Keratinocyte (primary cell): ENCODE measurements around the gene COPZ1. TPM values are rescaled to one million over a fixed set of nuclear protein-coding genes. Genes with fewer than 3 reads are reported as not detected.
A peak's percentile ranks its signal among the peaks of the same experiment; 100 is the strongest.

Experiments used
- DNase-seq: peaks from one replicate; pipeline ENCODE4 v3.0.0-alpha.2; 2011; ENCODE audit warnings: low read depth, missing footprints, low spot score
- FAIRE-seq: peaks from 2 replicates; lab custom pipeline; 2011; peaks lifted over from hg19 to GRCh38; lab: Jason Lieb, UNC
- H2AFZ ChIP-seq: 2 replicates; pipeline ENCODE4 v1.6.0; 2012; ENCODE audit warnings: low read length, control low read depth, inconsistent platforms; ENCODE audit not compliant: control insufficient read depth
- H3K27ac ChIP-seq: 2 replicates; pipeline ENCODE4 v1.5.1; 2011; ENCODE audit warnings: low read length; ENCODE audit not compliant: control insufficient read depth, insufficient read depth
- H3K27me3 ChIP-seq: 3 replicates; pipeline ENCODE4 v1.6.0; 2011; ENCODE audit warnings: low read length; ENCODE audit not compliant: control insufficient read depth, insufficient read depth; ENCODE audit errors: extremely low read depth
- H3K36me3 ChIP-seq, 2 experiments: 2 replicates in 1 of 2; 3 replicates in 1 of 2; pipeline ENCODE4 v1.5.1; 2011; ENCODE audit warnings: low read length in 2 of 2, mild to moderate bottlenecking in 1 of 2; ENCODE audit not compliant: control insufficient read depth in 2 of 2, insufficient read depth in 2 of 2; ENCODE audit errors: extremely low read depth in 1 of 2
- H3K4me1 ChIP-seq: 3 replicates; pipeline ENCODE4 v1.5.1; 2011; ENCODE audit warnings: low read length; ENCODE audit not compliant: control insufficient read depth, insufficient read depth; ENCODE audit errors: extremely low read depth
- H3K4me2 ChIP-seq: 3 replicates; pipeline ENCODE4 v1.6.0; 2011; ENCODE audit warnings: low read depth, low read length; ENCODE audit not compliant: control insufficient read depth, insufficient read depth; ENCODE audit errors: extremely low read depth
- H3K4me3 ChIP-seq, 3 experiments: fragments of 200-600 bp in 1 of 3; sonication (generic) in 1 of 3; 2 replicates in 2 of 3; 3 replicates in 1 of 3; pipeline ENCODE4 v1.5.1; 2011 to 2016; ENCODE audit warnings: low read length in 3 of 3, mild to moderate bottlenecking in 3 of 3, control low read depth in 2 of 3, inconsistent platforms in 1 of 3, low read depth in 1 of 3, mixed read lengths in 1 of 3, mixed run types in 1 of 3, moderate library complexity in 1 of 3; ENCODE audit not compliant: control insufficient read depth in 2 of 3, insufficient read depth in 2 of 3; ENCODE audit errors: extremely low read depth in 1 of 3
- H3K79me2 ChIP-seq: 2 replicates; pipeline ENCODE4 v1.6.0; 2012; ENCODE audit warnings: low read length; ENCODE audit not compliant: control insufficient read depth, insufficient read depth
- H3K9ac ChIP-seq: 3 replicates; pipeline ENCODE4 v1.6.0; 2011; ENCODE audit warnings: low read length; ENCODE audit not compliant: control insufficient read depth, insufficient read depth; ENCODE audit errors: extremely low read depth
- H3K9me1 ChIP-seq: 3 replicates; pipeline ENCODE4 v1.6.0; 2011; ENCODE audit warnings: low read length; ENCODE audit not compliant: control insufficient read depth, insufficient read depth; ENCODE audit errors: extremely low read depth
- H3K9me3 ChIP-seq: 2 replicates; pipeline ENCODE4 v1.5.1; 2012; ENCODE audit warnings: low read depth, low read length; ENCODE audit not compliant: control insufficient read depth
- H4K20me1 ChIP-seq: 3 replicates; pipeline ENCODE4 v1.6.0; 2011; ENCODE audit warnings: low read length; ENCODE audit not compliant: control insufficient read depth, insufficient read depth; ENCODE audit errors: extremely low read depth
- EZH2 ChIP-seq: IDR thresholded peaks from one replicate; pipeline ENCODE4 v1.6.1; 2012; ENCODE audit warnings: inconsistent platforms, mild to moderate bottlenecking, low read length, moderate library complexity
- dilution Hi-C: fragments of 300-500 bp; cut with MboI; formaldehyde crosslinking; loops from one replicate; pipeline ENCODE4 v1.7.0; 2020; ENCODE audit warnings: low sequenced_read_pairs; ENCODE audit not compliant: extremely low pct_ligation_motif_present
- polyA minus RNA-seq, 3 experiments: library from RNA; depleted of rRNA, polyadenylated mRNA; stranded (reverse); fragments of >200 nt; gene quantifications; 1 replicate in 1 of 3; 2 replicates in 1 of 3; 3 replicates in 1 of 3; pipeline ENCODE4 v1.2.3, GENCODE V29; 2011
- polyA plus RNA-seq, 5 experiments: library from polyadenylated mRNA; depleted of rRNA in 3 of 5; stranded (reverse) in 3 of 5; stranded (forward) in 1 of 5; unstranded in 1 of 5; fragments of >200 nt; gene quantifications; 1 replicate in 1 of 5; 2 replicates in 3 of 5; 3 replicates in 1 of 5; pipeline versions ENCODE4 v1.2.1 to v1.2.3, GENCODE V29; 2011 to 2012; ENCODE audit warnings: missing spikeins in 2 of 5, low read depth in 1 of 5, low replicate concordance in 1 of 5
- TF ChIP-seq, protein P1 (sequence below), 3 experiments: IDR thresholded peaks in 1 of 3; conservative IDR thresholded peaks in 1 of 3; optimal IDR thresholded peaks in 1 of 3; 2 replicates in 2 of 3; 3 replicates in 1 of 3; pipeline versions ENCODE3 to v1.5.1; 2011; ENCODE audit warnings: low read length in 3 of 3, mild to moderate bottlenecking in 3 of 3, moderate library complexity in 2 of 3, control low read depth in 1 of 3, inconsistent platforms in 1 of 3; ENCODE audit not compliant: insufficient read depth in 2 of 3; ENCODE audit errors: extremely low read depth in 1 of 3

The COPZ1 gene, protein sequence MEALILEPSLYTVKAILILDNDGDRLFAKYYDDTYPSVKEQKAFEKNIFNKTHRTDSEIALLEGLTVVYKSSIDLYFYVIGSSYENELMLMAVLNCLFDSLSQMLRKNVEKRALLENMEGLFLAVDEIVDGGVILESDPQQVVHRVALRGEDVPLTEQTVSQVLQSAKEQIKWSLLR
- 208 to 280 TPM (median 237 TPM) in 3 replicates for polyA plus RNA-seq
- polyA plus RNA-seq (2011; ENCODE audit: low read depth): 136 TPM
- 168 and 272 TPM in 2 replicates for polyA plus RNA-seq (2011; cell fraction: cytosol; rRNA removed)
- 102 and 115 TPM in 2 replicates for polyA plus RNA-seq (2011; cell fraction: nucleus; rRNA removed)
- 182 and 216 TPM in 2 replicates for polyA plus RNA-seq (2012; ENCODE audit: low replicate concordance)
- 51.4 to 134 TPM (median 129 TPM) in 3 replicates for polyA minus RNA-seq
- 164 TPM for polyA minus RNA-seq (2011; cell fraction: cytosol; rRNA and poly(A)+ RNA removed)
- 44.7 and 81.6 TPM in 2 replicates for polyA minus RNA-seq (2011; cell fraction: nucleus; rRNA and poly(A)+ RNA removed)

DNA sequence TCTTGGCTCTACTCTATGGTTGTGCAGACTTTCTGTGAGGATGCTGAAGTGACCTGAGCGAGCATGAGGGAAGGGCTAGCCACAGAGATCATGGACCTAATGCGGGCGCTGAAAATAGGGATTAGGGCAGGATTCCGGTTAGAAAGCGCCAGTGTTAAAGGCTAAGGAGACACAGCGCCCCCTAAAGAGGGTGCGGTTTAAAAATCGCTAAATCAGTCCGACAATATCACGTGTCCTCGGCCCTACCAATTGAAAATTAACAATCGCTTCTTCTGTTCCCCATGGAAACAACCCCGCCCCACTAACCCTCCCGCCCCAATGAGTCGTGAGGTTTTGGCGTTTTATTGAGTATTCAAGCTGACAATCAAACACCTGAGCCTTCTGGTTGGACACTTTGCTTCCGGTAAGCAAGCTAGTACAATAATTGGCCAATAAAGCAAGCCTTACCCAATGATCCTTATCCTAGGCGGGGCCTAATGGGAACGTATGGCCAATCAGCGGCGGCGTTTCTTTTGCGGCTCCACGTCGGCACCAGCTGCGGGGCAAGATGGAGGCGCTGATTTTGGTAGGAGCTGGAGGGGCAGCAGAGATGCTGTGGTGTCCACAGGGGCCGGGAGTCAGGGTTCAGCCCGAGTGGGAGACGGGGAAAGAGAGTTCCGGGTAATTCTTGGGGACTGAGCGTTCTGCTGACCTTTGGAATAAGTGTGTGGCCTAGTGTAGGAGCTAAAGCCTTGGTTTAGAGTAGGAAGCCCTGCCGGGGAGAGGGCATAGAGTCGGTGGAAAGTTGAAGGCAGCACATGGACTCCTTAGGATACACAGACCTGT, at the start of gene COPZ1:
Gene COPZ1 (plus strand): TSS at position 515 of the 825 bp plus-strand sequence. CDS start 33 bp downstream, at position 548.
- FAIRE-seq: peak; percentile 81

DNA sequence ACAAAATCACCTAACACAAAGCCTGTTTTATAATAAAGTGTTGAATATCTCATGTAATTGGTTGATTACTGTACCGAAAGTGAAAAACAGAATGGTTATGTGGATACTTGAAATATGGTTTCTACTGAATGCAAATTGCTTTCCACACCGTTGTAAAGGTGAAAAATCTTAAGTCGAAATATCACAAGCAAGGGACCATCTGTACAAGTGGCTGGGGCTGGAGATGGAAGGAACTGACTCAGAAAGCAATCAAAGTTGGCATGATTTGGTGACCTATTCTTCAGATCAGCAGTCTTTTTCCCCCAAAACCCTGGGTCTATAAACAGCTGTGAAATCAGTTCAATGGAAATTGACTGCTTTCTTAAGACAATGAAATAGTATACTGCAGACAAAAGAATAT, 48.6 kb upstream of the COPZ1 start:
- Histone ChIP-seq H3K4me3 (no peak overlapping the region), H3K27ac (no peak overlapping the region), H4K20me1 (no peaks in the 10 kb centered on the region), H2AFZ (no peak overlapping the region), H3K4me1 (peaks cover 11% of the 10 kb centered on the region), H3K27me3 (no peaks in the 10 kb centered on the region), H3K36me3 (peaks cover 2 to 13% of the 10 kb centered on the region in 2 experiments), H3K4me2 (no peak overlapping the region), H3K9me1 (no peaks in the 10 kb centered on the region), H3K9me3 (no peaks in the 10 kb centered on the region), H3K79me2 (peaks cover 62% of the 10 kb centered on the region), H3K9ac (no peak overlapping the region)
- TF ChIP-seq, protein P1, sequence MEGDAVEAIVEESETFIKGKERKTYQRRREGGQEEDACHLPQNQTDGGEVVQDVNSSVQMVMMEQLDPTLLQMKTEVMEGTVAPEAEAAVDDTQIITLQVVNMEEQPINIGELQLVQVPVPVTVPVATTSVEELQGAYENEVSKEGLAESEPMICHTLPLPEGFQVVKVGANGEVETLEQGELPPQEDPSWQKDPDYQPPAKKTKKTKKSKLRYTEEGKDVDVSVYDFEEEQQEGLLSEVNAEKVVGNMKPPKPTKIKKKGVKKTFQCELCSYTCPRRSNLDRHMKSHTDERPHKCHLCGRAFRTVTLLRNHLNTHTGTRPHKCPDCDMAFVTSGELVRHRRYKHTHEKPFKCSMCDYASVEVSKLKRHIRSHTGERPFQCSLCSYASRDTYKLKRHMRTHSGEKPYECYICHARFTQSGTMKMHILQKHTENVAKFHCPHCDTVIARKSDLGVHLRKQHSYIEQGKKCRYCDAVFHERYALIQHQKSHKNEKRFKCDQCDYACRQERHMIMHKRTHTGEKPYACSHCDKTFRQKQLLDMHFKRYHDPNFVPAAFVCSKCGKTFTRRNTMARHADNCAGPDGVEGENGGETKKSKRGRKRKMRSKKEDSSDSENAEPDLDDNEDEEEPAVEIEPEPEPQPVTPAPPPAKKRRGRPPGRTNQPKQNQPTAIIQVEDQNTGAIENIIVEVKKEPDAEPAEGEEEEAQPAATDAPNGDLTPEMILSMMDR (optimal IDR thresholded peaks at IDR 0.05 in 1 of 3, IDR thresholded peaks at IDR 0.05 in 1 of 3, conservative IDR thresholded peaks at IDR 0.05 in 1 of 3; ENCODE audit: extremely low read depth in 1 of 3, insufficient read depth in 2 of 3, low read length in 3 of 3): no peak
- TF ChIP-seq EZH2: no peak
- DNase-seq: no peak
- dilution Hi-C loops: no loop called here
- no peak for FAIRE-seq

More for the DNA sequence above, at the start of gene COPZ1:
- Histone ChIP-seq H3K79me2 (peaks cover 23% of the 10 kb centered on the region), H3K4me3 (peak within 1 kb of the TSS; percentile 78 to 99 (median 91)), H3K27me3 (no peaks in the 10 kb centered on the region), H4K20me1 (no peaks in the 10 kb centered on the region), H3K4me1 (peaks cover 5% of the 10 kb centered on the region), H3K9me3 (no peaks in the 10 kb centered on the region), H3K36me3 (peaks cover 3 to 4% of the 10 kb centered on the region in 2 experiments), H3K9me1 (no peaks in the 10 kb centered on the region), H2AFZ (peak within 1 kb of the TSS; percentile 86), H3K4me2 (peak within 1 kb of the TSS; percentile 94), H3K9ac (peak within 1 kb of the TSS; percentile 99), H3K27ac (peak within 1 kb of the TSS; percentile 98)
- dilution Hi-C loops: no loop called here
- DNase-seq: peak; percentile 99
- TF ChIP-seq EZH2: no peak
- TF ChIP-seq, protein P1 (optimal IDR thresholded peaks at IDR 0.05 in 1 of 3, IDR thresholded peaks at IDR 0.05 in 1 of 3, conservative IDR thresholded peaks at IDR 0.05 in 1 of 3; ENCODE audit: extremely low read depth in 1 of 3, insufficient read depth in 2 of 3, low read length in 3 of 3): peak; percentile 77 to 83 (median 81)
